ENCODE results near the gene WWOX.

- TF ChIP-seq CREB1 (IDR thresholded peaks at IDR 0.05) (no peak), EZH2 (IDR thresholded peaks at IDR 0.05; ENCODE audit: low read depth, low read length, severe bottlenecking) (no peak), JUN (IDR thresholded peaks at IDR 0.05; ENCODE audit: low read depth, low read length) (no peak), RFX5 (IDR thresholded peaks at IDR 0.05; ENCODE audit: borderline replicate concordance, low read depth, low read length) (no peak), SP1 (IDR thresholded peaks at IDR 0.05; ENCODE audit: low read depth, low read length) (no peak), CTCF (IDR thresholded peaks at IDR 0.05; ENCODE audit: control extremely low read depth in 1 of 3, insufficient read depth in 1 of 3, low read depth in 1 of 3, low read length in 3 of 3) (no peak), SIRT6 (IDR thresholded peaks at IDR 0.05; ENCODE audit: low read length) (no peak), CEBPB (IDR thresholded peaks at IDR 0.05; ENCODE audit: low read depth, low read length) (no peak), RAD21 (IDR thresholded peaks at IDR 0.05 in 1 of 2, conservative IDR thresholded peaks at IDR 0.05 in 1 of 2; ENCODE audit: low read depth in 2 of 2, low read length in 2 of 2) (no peak), TEAD4 (IDR thresholded peaks at IDR 0.05; ENCODE audit: low read depth, low read length) (no peak), ATF3 (IDR thresholded peaks at IDR 0.05; ENCODE audit: insufficient read depth, low read depth, low read length) (no peak)
Observed at GRCh38 chr16:78821335-78821734, 721.9 kb downstream of the WWOX start.

All from H1 (cell line).